HFFc6 (cell line): Measurements from ENCODE around the gene OLFM2. TPM values are rescaled to one million over a fixed set of nuclear protein-coding genes. Genes with fewer than 3 reads are reported as not detected.
"Not testable (repeated sequence)": the region's sequence is repeated elsewhere in the genome, so short reads cannot be mapped to it uniquely, and the experiment has no call there.

ENCODE experiments used
- DNase-seq: peaks from one replicate; pipeline ENCODE4 v3.0.0-alpha.2; 2018
- H3K27ac Mint-ChIP-seq: 2 replicates; pipeline ENCODE4 v1.8.0; 2020; ENCODE audit warnings: mild to moderate bottlenecking, mixed read lengths
- H3K27me3 Mint-ChIP-seq: 2 replicates; pipeline ENCODE4 v1.8.0; 2021; ENCODE audit warnings: mild to moderate bottlenecking, moderate library complexity, mixed read lengths; ENCODE audit not compliant: insufficient read depth
- H3K36me3 Mint-ChIP-seq: 2 replicates; pipeline ENCODE4 v1.8.0; 2021; ENCODE audit warnings: low read depth, mixed read lengths
- H3K4me1 Mint-ChIP-seq: 2 replicates; pipeline ENCODE4 v1.8.0; 2020; ENCODE audit warnings: low read depth, mixed read lengths
- H3K4me3 Mint-ChIP-seq: 2 replicates; pipeline ENCODE4 v1.8.0; 2020; ENCODE audit warnings: mild to moderate bottlenecking, moderate library complexity, mixed read lengths
- H3K9me3 Mint-ChIP-seq: 2 replicates; pipeline ENCODE4 v1.8.0; 2020; ENCODE audit warnings: mild to moderate bottlenecking, mixed read lengths
- total RNA-seq, 6 experiments: library from RNA; stranded (reverse); fragmentation: NEBNext Ultra II Directional; extraction: Animal tissue kit (Norgen Biotek cat#: 25700); gene quantifications; 2 replicates in 1 of 6; 3 replicates in 5 of 6; pipeline ENCODE4 v1.2.3, GENCODE V29; 2021
- TF ChIP-seq, protein P1 (sequence below): fragments of 200-600 bp; sonication (generic); IDR thresholded peaks from 2 replicates; pipeline ENCODE4 v1.5.0; 2021; ENCODE audit warnings: antibody characterized with exemption, mild to moderate bottlenecking

OLFM2 gene
- total RNA-seq, 6 experiments from 2014 or later = 1.9 to 7.0 (median 6.3) TPM

DNA sequence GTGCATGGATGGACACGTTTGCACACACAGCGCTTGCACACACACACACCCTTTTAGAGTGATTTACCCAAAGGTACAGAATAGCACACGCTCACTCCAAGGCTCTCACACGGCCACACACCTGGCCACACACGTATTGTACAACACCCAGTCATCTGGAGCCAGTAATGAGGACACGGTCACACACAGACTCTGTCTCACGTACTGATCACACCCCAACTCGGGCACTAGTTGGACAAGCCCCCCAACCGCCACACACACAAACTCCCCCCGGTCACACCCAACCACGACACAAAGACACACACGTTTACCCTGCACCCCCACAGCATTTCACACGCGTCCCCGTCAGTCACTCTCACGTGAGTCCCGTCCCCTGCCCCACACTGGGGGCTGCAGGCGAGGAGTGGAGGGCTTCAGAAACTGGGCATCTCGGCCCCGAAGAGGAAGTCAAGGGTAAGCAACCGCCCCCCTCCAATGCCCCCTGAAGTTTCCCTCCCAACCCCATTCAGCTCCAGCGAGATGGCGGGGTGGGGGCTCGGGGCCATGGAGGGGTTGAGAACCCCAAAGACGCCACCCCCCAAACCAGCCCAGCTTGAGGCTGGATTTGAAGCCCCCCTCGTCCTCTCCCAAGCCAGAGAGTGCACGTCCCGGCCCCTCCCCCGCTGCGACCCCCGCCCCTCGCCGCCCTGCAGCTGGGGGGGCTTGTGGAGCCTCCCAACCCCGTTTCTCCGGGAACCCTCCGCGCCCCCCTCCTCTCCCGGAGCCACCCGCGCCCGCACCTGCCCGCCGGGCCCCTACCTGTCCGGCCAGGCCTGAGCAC, 599 bp downstream of the OLFM2 start:
- Mint-ChIP-seq H3K27ac (no peak overlapping the region), H3K36me3 (peaks cover 5% of the 10 kb centered on the region; the same call in 1 of the 2 replicates), H3K4me3 (peak overlapping the region; percentile 4; the same call in 1 of the 2 replicates), H3K9me3 (no peaks in the 10 kb centered on the region), H3K4me1 (peaks cover 21% of the 10 kb centered on the region), H3K27me3 (peaks cover 41% of the 10 kb centered on the region)
- DNase-seq = no peak
- TF ChIP-seq, protein P1, sequence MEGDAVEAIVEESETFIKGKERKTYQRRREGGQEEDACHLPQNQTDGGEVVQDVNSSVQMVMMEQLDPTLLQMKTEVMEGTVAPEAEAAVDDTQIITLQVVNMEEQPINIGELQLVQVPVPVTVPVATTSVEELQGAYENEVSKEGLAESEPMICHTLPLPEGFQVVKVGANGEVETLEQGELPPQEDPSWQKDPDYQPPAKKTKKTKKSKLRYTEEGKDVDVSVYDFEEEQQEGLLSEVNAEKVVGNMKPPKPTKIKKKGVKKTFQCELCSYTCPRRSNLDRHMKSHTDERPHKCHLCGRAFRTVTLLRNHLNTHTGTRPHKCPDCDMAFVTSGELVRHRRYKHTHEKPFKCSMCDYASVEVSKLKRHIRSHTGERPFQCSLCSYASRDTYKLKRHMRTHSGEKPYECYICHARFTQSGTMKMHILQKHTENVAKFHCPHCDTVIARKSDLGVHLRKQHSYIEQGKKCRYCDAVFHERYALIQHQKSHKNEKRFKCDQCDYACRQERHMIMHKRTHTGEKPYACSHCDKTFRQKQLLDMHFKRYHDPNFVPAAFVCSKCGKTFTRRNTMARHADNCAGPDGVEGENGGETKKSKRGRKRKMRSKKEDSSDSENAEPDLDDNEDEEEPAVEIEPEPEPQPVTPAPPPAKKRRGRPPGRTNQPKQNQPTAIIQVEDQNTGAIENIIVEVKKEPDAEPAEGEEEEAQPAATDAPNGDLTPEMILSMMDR = no peak

DNA sequence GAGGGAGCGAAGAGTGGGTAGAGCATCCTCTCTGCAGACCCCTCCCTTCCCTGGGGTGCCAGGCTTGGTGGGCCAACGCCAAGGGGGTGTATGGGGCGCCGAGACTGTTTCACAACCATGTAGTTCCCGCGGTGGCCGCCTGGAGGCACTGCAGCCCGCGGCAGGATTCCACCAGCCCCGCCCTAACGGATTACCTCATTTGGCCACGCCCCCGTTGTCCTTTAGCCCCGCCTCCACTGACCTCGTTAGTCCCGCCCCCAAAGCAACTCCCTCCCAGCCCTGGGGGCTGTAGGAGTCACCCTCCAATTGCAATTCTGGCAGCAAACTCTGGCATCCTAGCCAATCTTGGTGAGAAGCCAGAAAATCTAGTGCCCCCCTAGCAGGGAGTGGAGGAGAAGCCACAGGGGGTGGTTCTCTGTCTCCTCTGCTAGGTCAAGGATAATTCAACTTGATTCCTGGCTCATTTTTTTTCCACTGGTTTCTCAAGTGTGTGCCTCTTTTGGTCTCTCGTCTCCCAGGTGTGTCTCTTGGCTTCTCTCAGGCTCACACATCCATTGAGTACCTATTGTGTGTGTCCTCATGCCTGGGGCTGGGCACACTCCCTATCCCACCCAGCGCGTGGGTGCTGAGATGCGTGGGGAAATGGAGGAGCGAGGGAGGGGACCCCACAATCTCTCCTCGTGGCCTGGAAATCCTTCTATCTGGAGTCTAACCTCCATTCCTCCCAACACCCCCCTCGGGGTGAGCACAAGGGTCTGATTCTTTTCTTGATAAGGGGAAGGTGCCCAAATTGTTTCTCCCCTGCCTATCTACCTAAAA, 2.0 kb downstream of the OLFM2 start:
- peaks cover 4% of the 10 kb centered on the region; the same call in 1 of the 2 replicates for H3K36me3 Mint-ChIP-seq
- H3K27me3 Mint-ChIP-seq = peaks cover 43% of the 10 kb centered on the region
- TF ChIP-seq, protein P1 = peak; percentile 100
- H3K4me3 Mint-ChIP-seq = no peak overlapping the region
- peaks cover 17% of the 10 kb centered on the region for H3K4me1 Mint-ChIP-seq
- DNase-seq = peak; percentile 45
- no peak overlapping the region for H3K27ac Mint-ChIP-seq
- no peaks in the 10 kb centered on the region for H3K9me3 Mint-ChIP-seq

DNA sequence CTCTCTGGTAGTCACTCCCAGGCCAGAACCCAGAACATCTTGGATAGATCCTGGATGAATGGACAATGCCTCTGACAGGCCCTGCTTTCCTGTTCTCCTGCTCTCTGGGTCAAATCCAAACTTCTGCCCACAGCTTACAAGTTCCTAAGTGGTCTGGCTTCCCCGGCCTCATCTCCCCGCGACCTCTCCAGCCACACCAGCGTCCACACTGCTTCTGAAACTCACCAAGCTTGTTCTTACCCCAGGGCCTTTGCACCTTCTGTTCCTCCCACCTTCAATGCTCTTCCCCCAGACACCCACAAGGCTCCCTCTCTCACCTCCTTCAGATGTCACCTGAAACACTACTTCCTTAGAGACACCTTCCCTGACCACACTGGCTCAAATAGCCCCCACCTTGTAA, 3.5 kb downstream of the OLFM2 start:
- H3K27ac Mint-ChIP-seq = no peak overlapping the region
- TF ChIP-seq, protein P1 = no peak
- H3K36me3 Mint-ChIP-seq = no peaks in the 10 kb centered on the region
- peaks cover 43% of the 10 kb centered on the region for H3K27me3 Mint-ChIP-seq
- H3K4me3 Mint-ChIP-seq = no peak overlapping the region
- DNase-seq = no peak
- peaks cover 17% of the 10 kb centered on the region for H3K4me1 Mint-ChIP-seq
- H3K9me3 Mint-ChIP-seq = no peaks in the 10 kb centered on the region

DNA sequence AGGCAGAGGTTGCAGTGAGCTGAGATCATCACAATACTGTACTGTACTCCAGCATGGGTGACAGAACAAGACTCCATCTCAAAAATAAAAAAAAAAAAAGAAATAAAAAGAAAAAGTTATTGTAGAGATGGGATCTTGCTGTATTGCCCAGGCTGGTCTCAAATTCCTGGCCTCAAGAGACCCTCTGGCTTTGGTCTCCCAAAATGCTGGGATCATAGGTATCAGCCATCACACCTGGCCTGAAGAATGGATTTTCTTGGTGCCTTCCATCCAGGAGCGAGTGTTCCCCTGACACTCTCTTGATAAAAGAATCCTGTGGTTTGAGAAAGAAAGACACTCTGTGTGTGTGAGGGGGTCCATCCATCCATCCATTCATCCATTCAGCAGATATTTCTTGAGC, 4.7 kb downstream of the OLFM2 start:
- TF ChIP-seq, protein P1 = no peak
- DNase-seq = no peak
- no peaks in the 10 kb centered on the region for H3K36me3 Mint-ChIP-seq
- peaks cover 34% of the 10 kb centered on the region for H3K27me3 Mint-ChIP-seq
- H3K9me3 Mint-ChIP-seq = no peaks in the 10 kb centered on the region
- peaks cover 17% of the 10 kb centered on the region for H3K4me1 Mint-ChIP-seq
- no peak overlapping the region for H3K27ac Mint-ChIP-seq
- no peak overlapping the region for H3K4me3 Mint-ChIP-seq

DNA sequence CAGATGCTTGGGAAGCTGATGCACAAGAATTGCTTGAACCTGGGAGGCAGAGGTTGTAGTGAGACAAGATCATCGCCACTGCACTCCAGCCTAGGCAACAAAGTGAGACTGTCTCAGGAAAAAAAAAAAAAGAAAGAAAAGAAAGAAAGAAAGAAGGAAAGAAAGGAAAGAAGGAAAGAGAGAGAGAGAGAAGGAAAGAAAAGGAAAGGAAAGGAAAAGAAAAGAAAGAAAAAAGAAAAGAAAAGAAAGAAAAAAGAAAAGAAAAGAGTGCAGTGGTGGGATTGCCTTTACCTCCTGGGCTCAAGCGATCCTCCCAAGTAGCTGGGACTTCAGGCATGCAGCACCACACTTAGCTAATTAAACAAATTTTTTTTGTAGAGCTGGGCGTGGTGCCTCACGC, 12.9 kb downstream of the OLFM2 start:
- H3K27ac Mint-ChIP-seq = no peak overlapping the region
- H3K36me3 Mint-ChIP-seq = no peaks in the 10 kb centered on the region
- TF ChIP-seq, protein P1 = no peak
- DNase-seq = no peak
- no peak overlapping the region for H3K4me3 Mint-ChIP-seq
- peaks cover 7% of the 10 kb centered on the region for H3K27me3 Mint-ChIP-seq
- no peaks in the 10 kb centered on the region for H3K4me1 Mint-ChIP-seq
- no peaks in the 10 kb centered on the region for H3K9me3 Mint-ChIP-seq

DNA sequence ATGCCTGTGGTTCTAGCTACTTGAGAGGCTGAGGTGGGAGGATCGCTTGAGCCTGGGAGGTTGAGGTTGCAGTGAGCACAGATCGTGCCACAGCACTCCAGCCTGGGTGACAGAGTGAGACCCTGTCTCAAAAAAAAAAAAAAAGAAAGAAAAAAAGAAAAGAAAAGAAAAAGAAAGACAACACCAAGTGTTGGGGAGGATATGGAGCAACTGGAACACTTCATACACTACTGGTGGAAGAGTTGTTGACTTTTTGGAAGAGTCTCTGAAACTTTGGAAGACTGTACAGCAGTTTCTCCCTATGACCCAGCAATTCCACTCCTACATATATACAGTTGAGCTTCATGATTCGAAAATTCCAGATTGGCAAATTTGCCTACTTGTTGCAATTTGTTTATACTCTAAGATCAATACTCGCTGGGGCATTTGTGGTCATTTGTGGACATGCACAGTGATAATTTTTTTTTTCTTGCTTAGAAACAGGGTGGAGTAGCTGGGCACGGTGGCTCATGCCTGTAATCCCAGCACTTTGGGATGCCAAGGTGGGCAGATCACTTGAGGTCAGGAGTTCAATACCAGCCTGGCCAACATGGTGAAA, 13.4 kb downstream of the OLFM2 start:
- not testable (repeated sequence) for H3K9me3 Mint-ChIP-seq, H3K36me3 Mint-ChIP-seq, H3K27ac Mint-ChIP-seq, H3K4me3 Mint-ChIP-seq, H3K27me3 Mint-ChIP-seq, H3K4me1 Mint-ChIP-seq, DNase-seq
